Kidney capillary endothelial cell (primary cell): Measurements from ENCODE around the gene RNASE8.

Source experiments
- DNase-seq: peaks from one replicate; pipeline ENCODE4 v3.0.0-alpha.2; 2018; ENCODE audit warnings: low spot score

The RNASE8 gene

DNA sequence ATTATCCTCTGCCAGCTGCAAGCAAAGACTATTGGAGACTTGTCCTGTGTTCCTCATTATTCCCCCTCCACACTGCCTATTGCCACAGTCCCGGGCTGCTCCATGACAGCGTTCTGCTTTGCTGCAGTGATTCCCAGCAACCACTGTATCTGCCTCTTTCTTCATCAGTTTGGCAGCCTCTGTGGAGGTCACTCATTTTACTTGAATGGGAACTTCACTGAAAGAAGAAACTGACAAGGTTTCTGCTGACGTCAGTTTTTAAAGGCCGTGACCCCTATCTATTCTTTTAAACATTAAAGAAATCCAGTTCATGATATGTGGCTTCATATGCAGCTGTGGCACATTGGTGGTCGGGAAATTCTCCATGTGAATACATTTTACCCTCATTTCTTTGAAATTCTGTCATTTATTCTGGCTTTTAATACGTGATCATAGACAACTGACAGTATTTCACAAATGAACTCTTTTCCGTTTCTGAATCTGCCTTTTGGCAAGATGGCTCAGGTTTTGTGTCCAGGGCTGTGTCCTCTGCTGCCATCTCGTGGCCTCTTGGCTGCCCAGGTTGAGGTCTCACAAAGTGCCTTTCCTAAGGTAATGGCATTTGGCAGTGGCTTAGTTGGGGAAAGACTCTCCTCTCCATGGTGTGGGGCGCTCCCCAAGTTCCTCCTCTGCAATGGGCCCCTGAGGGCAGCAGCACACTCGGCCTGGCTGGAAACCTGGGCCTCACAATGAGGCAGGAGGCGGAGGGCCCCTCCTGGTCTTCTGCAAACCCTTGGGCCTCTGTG, 49.1 kb downstream of the RNASE8 start:
- peak; percentile 62 for DNase-seq

DNA sequence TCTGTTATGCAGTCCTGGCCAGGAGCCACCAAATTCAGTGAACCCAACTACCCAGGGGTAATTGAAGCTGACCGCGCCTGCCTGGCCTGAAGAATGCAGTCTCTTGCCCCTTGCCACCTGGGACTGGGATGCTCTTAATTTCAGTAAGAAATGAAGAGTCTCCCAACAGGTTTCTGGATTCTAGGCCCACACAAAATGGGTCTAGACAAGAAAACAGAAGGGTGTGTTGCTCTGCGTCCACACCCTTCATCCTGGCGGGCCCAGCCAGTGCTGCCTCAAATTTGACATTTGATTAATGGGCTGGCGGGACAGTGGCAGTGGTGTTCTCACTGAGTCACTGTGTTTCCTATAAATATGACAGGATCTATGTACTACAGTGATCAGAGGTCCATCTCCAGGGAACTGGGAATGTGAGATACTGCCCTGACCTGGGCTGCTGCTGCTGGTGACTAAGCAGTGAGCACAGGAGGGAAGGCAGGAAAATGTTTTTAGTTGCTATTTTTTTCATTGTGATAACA, 49.7 kb downstream of the RNASE8 start:
- no peak for DNase-seq
